ENCODE results near the gene QSER1. TPM values are rescaled to one million over a fixed set of nuclear protein-coding genes. Genes with fewer than 3 reads are reported as not detected.
"Not testable (repeated sequence)": the region's sequence is repeated elsewhere in the genome, so short reads cannot be mapped to it uniquely, and the experiment has no call there.

The QSER1 gene
- total RNA-seq, 2 donors from 2014 or later = 9.8 to 11.1 TPM

- Mint-ChIP-seq H3K4me3 (no peak overlapping the region), H3K27me3 (ENCODE audit: low read depth) (peaks cover 31% of the 10 kb centered on the region), H3K27ac (peak overlapping the region; percentile 31), H3K9me3 (no peaks in the 10 kb centered on the region), H3K4me1 (ENCODE audit: low read depth) (peaks cover 20% of the 10 kb centered on the region), H3K36me3 (ENCODE audit: insufficient read depth in 2 of 2) (no peaks in the 10 kb centered on the region)
- DNase-seq (no peak), ATAC-seq (replicated peaks in 1 of 2) (no peak)
Measured at GRCh38 chr11:33021937-33022336, 129.3 kb downstream of the QSER1 start.

- peaks cover 15% of the 10 kb centered on the region for H3K4me1 Mint-ChIP-seq (ENCODE audit: low read depth)
- H3K36me3 Mint-ChIP-seq (ENCODE audit: insufficient read depth in 2 of 2) = peaks cover 0 to 1% of the 10 kb centered on the region in 2 donors
- no peak overlapping the region for H3K4me3 Mint-ChIP-seq
- ATAC-seq (replicated peaks in 1 of 2) = no peak
- no peaks in the 10 kb centered on the region for H3K9me3 Mint-ChIP-seq
- H3K27me3 Mint-ChIP-seq (ENCODE audit: low read depth) = peaks cover 4% of the 10 kb centered on the region
- DNase-seq = no peak
- no peak overlapping the region for H3K27ac Mint-ChIP-seq
Measured at GRCh38 chr11:33025339-33025722, 132.7 kb downstream of the QSER1 start.

- Mint-ChIP-seq H3K27me3 (ENCODE audit: low read depth) (no peaks in the 10 kb centered on the region), H3K4me3 (no peak overlapping the region), H3K27ac (no peak overlapping the region), H3K9me3 (no peaks in the 10 kb centered on the region), H3K4me1 (ENCODE audit: low read depth) (peaks cover 6% of the 10 kb centered on the region), H3K36me3 (ENCODE audit: insufficient read depth in 2 of 2) (peaks cover 0 to 1% of the 10 kb centered on the region in 2 donors)
- no peak for ATAC-seq (replicated peaks in 1 of 2)
- DNase-seq = no peak
Measured at GRCh38 chr11:33027233-33027632, 134.6 kb downstream of the QSER1 start.

GRCh38 chr11:33027846-33028536 is 135.4 kb downstream of the QSER1 start:
- no peak for DNase-seq
- peaks cover 4% of the 10 kb centered on the region for H3K27me3 Mint-ChIP-seq (ENCODE audit: low read depth)
- peaks cover 0 to 1% of the 10 kb centered on the region in 2 donors for H3K36me3 Mint-ChIP-seq (ENCODE audit: insufficient read depth in 2 of 2)
- H3K4me1 Mint-ChIP-seq (ENCODE audit: low read depth) = peaks cover 5% of the 10 kb centered on the region
- H3K9me3 Mint-ChIP-seq = no peaks in the 10 kb centered on the region
- no peak for ATAC-seq (replicated peaks in 1 of 2)
- H3K27ac Mint-ChIP-seq = no peak overlapping the region
- H3K4me3 Mint-ChIP-seq = no peak overlapping the region

GRCh38 chr11:33028537-33028914 is 135.9 kb downstream of the QSER1 start:
- peaks cover 6% of the 10 kb centered on the region for H3K27me3 Mint-ChIP-seq (ENCODE audit: low read depth)
- peaks cover 0 to 1% of the 10 kb centered on the region in 2 donors for H3K36me3 Mint-ChIP-seq (ENCODE audit: insufficient read depth in 2 of 2)
- H3K9me3 Mint-ChIP-seq = no peaks in the 10 kb centered on the region
- H3K27ac Mint-ChIP-seq = no peak overlapping the region
- no peak for DNase-seq
- peaks cover 5% of the 10 kb centered on the region for H3K4me1 Mint-ChIP-seq (ENCODE audit: low read depth)
- H3K4me3 Mint-ChIP-seq = no peak overlapping the region
- no peak for ATAC-seq (replicated peaks in 1 of 2)

GRCh38 chr11:33029218-33029617 is 136.6 kb downstream of the QSER1 start:
- not testable (repeated sequence) for H3K4me3 Mint-ChIP-seq; H3K9me3 Mint-ChIP-seq; H3K4me1 Mint-ChIP-seq (ENCODE audit: low read depth); ATAC-seq (replicated peaks in 1 of 2); H3K27ac Mint-ChIP-seq; H3K27me3 Mint-ChIP-seq (ENCODE audit: low read depth); H3K36me3 Mint-ChIP-seq (ENCODE audit: insufficient read depth in 2 of 2); DNase-seq

Other genes starting within 250 kb of the QSER1 start
- gene CCDC73, start 98.1 kb upstream of the QSER1 start, total RNA-seq = not detected
- gene PRRG4, start 62.9 kb upstream of the QSER1 start, total RNA-seq = under 1 TPM; 0.29 to 0.37 TPM
- 1 to 10 TPM; 1.2 to 2.4 TPM for gene DEPDC7, start 123.1 kb downstream of the QSER1 start, total RNA-seq
- 10 to 100 TPM; 12.0 to 15.7 TPM for gene TCP11L1, start 146.8 kb downstream of the QSER1 start, total RNA-seq

Measured in activated T-cell treated with anti-CD3 and anti-CD28 coated beads, Interleukin-2, amount 50 U/mL, for 72 hours (primary cell).